ENCODE measurements around the gene DDX41. TPM values are rescaled to one million over a fixed set of nuclear protein-coding genes. Genes with fewer than 3 reads are reported as not detected.

The DDX41 gene
- total and polyA plus RNA-seq, 2 of the 13 experiments (the other 11 are each of a cell fraction or from before 2014, with no cell fraction given), result 62.8 to 105 TPM

- TF ChIP-seq MAZ (IDR thresholded peaks at IDR 0.05; ENCODE audit: borderline replicate concordance, low read depth, low read length) (peak; percentile 59; the same call in 1 of the 2 replicates), MAZ (CRISPR knock-in tag; IDR thresholded peaks at IDR 0.05; ENCODE audit: low read depth) (peak; percentile 95; the same call in 1 of the 2 replicates), TGIF2 (CRISPR knock-in tag; IDR thresholded peaks at IDR 0.05) (peak; percentile 91), HOMEZ (CRISPR knock-in tag; IDR thresholded peaks at IDR 0.05; ENCODE audit: low read depth) (peak; percentile 37; the same call in 1 of the 2 replicates), TFE3 (CRISPR knock-in tag; IDR thresholded peaks at IDR 0.05) (peak; percentile 33; the same call in 1 of the 2 replicates), ZNF143 (CRISPR knock-in tag; IDR thresholded peaks at IDR 0.05) (peak; percentile 89), KAT8 (CRISPR knock-in tag; IDR thresholded peaks at IDR 0.05) (peak; percentile 99), ZNF652 (CRISPR knock-in tag; IDR thresholded peaks at IDR 0.05; ENCODE audit: borderline replicate concordance, low read depth) (peak; percentile 49; the same call in 1 of the 2 replicates), STAT6 (CRISPR knock-in tag; IDR thresholded peaks at IDR 0.05; ENCODE audit: borderline replicate concordance) (peak; percentile 94; the same call in 1 of the 2 replicates), CENPBD1 (CRISPR knock-in tag; IDR thresholded peaks at IDR 0.05; ENCODE audit: borderline replicate concordance, low read depth) (no peak; the same call in 1 of the 2 replicates), MATR3 (CRISPR knock-in tag; IDR thresholded peaks at IDR 0.05) (no peak), PHB2 (IDR thresholded peaks at IDR 0.05; ENCODE audit: partially characterized antibody) (no peak), HNF1A (IDR thresholded peaks at IDR 0.05; ENCODE audit: low read depth) (no peak), HNF1A (CRISPR knock-in tag; IDR thresholded peaks at IDR 0.05; ENCODE audit: borderline replicate concordance) (peak; percentile 85), ZSCAN21 (CRISPR knock-in tag; IDR thresholded peaks at IDR 0.05; ENCODE audit: borderline replicate concordance) (peak; percentile 93), ZNF564 (CRISPR knock-in tag; IDR thresholded peaks at IDR 0.05) (peak; percentile 83; the same call in 1 of the 2 replicates), ZNF75D (CRISPR knock-in tag; IDR thresholded peaks at IDR 0.05; ENCODE audit: borderline replicate concordance) (no peak), RFX3 (CRISPR knock-in tag; IDR thresholded peaks at IDR 0.05) (peak; percentile 56; the same call in 1 of the 2 replicates)
These were observed at the start of gene DDX41 (continued) for GRCh38 chr5:177516601-177517568.

All from HepG2 (cell line).